Measurements from ENCODE around the gene DSCAML1.

Gene DSCAML1

GRCh38 chr11:117724104-117724503, 72.9 kb downstream of the DSCAML1 start:
- no peak for DNase-seq (ENCODE audit: low read depth)

- DNase-seq (ENCODE audit: low read depth) = no peak
Observed at GRCh38 chr11:117723277-117724024, 73.6 kb downstream of the DSCAML1 start.

DNA sequence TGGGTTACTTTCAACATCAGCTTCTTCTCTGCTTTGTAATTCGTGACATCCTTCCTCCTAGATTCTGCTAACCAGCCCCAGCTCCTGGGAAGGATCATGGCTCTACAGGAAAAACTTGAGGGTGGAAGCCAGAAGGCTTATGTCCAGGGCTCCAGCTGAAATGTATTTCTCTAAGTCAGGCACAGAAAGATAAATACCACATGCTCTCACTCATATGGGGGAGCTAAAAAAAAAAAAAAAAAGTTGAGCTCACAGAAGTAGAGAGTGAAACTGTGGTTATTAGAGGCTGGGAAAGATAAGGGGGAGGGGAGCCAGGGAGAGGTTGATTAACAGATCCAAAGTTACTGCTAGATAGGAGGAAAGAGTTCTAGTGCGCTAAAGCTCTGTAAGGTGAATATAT, 74.9 kb downstream of the DSCAML1 start:
- no peak for DNase-seq (ENCODE audit: low read depth)

DNA sequence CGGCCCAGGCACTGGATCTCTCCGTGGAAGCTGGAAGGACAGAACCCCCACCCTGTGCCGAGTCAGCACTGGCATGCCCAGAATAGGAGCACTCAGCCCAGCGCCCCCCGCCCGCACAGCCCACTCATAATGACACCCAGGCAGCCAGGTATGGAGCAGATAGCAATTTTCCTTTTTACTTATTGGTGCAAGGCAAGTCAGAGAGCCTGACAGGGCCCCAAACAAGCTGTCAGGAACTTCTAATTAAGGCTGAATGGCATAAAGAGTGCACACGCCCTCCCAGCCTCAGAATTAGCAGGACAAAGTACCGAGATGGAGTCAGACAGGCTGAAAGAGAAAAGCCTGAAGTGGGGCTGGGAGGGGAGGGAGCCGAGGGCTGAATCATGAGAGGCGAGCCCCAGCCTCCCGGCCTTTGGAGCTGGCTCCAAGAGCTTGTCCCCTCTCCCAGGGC, 76.9 kb downstream of the DSCAML1 start:
- DNase-seq (ENCODE audit: low read depth) = no peak

DNA sequence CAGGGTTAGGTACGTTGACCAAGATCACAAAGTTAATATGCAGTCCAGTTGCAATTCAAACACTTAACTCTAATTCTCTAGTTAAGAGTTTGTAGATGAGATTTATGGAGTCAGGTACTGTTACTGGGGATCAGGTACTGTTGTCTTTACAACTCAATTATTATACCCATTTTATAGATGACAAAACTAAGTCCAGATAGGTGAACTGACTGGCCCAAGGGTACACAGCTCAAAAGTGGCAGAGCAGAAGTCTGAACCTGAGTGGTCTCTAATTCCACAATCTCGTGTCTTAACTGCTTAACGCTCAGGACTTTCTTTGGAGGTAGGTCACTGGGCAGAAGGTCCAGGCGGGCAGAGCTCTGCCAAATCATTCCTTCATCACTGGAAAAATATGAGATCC, 77.5 kb downstream of the DSCAML1 start:
- DNase-seq (ENCODE audit: low read depth) = no peak

GRCh38 chr11:117717485-117718314, 79.3 kb downstream of the DSCAML1 start:
- DNase-seq (ENCODE audit: low read depth) = no peak

DNA sequence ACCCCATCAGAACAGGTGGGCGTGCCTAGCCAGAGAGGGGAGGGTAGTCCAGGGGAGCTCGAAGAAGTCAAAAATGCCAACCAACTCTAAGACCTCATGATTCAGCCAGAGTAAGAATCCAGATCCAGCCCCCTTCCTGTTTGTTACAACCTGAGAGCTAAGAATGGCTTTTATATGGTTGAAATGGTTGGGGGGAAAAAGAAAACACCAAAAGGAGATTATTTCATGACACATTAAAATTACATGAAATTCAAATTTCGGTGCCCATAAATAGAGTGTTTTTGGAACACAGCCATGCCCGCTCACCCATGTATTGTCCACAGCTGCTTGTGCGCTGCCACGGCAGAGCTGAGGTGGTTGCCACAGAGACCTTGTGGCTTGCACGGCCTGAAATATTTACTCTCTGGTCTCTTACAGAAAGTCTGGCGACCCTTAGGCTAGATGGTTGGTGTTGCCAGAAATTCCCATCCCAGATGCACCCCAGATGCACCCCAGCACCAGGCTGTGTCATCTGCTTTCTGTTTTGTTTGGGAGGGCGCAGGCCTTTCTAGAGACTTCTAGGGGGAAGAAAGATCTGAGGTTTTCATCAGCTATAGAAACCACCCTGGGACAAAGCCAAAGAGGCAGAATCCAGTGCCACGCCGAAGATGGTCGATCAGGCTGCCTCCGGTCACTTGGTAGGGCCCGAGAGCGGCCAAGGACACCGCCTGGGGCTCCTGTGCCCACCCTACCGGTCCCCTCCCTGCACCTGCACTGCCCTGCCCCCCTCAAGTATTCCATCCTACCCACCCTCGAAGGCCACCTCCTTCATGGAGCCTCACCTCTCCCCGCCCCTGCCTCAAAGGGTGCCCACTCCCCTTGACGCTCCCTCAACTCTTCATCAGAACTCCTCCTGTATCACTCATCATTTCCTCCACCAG, 80.2 kb downstream of the DSCAML1 start:
- no peak for DNase-seq (ENCODE audit: low read depth)

- DNase-seq (ENCODE audit: low read depth) = no peak
Observed at GRCh38 chr11:117715801-117716200, 81.2 kb downstream of the DSCAML1 start.

- DNase-seq (ENCODE audit: low read depth) = no peak
Observed at GRCh38 chr11:117713538-117713991, 83.5 kb downstream of the DSCAML1 start.

GRCh38 chr11:117712530-117712929, 84.5 kb downstream of the DSCAML1 start:
- DNase-seq (ENCODE audit: low read depth) = no peak

DNA sequence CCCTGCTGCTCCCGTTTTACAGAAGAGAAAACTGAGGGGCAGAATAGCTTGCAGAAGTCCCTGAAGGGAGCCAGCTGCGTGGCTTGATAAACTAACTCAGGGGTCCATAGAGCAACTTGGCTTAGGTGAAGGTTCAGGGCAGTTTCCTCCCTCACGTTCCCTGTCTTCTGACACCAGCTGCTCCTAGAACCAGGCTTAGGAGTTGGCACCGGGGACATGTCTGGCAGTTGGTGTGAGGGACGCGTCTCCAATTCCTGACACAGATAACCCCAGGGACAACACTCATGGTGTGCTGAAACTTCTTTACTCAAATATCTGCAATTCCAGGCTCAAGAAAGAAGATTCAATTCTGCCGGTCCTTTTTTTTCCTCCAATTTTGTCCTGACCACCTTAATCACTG, 85.7 kb downstream of the DSCAML1 start:
- DNase-seq (ENCODE audit: low read depth) = no peak

- DNase-seq (ENCODE audit: low read depth) = no peak
Observed at GRCh38 chr11:117710211-117710610, 86.8 kb downstream of the DSCAML1 start.

GRCh38 chr11:117706322-117706814, 90.6 kb downstream of the DSCAML1 start:
- no peak for DNase-seq (ENCODE audit: low read depth)

GRCh38 chr11:117705866-117706265, 91.2 kb downstream of the DSCAML1 start:
- DNase-seq (ENCODE audit: low read depth) = no peak

DNA sequence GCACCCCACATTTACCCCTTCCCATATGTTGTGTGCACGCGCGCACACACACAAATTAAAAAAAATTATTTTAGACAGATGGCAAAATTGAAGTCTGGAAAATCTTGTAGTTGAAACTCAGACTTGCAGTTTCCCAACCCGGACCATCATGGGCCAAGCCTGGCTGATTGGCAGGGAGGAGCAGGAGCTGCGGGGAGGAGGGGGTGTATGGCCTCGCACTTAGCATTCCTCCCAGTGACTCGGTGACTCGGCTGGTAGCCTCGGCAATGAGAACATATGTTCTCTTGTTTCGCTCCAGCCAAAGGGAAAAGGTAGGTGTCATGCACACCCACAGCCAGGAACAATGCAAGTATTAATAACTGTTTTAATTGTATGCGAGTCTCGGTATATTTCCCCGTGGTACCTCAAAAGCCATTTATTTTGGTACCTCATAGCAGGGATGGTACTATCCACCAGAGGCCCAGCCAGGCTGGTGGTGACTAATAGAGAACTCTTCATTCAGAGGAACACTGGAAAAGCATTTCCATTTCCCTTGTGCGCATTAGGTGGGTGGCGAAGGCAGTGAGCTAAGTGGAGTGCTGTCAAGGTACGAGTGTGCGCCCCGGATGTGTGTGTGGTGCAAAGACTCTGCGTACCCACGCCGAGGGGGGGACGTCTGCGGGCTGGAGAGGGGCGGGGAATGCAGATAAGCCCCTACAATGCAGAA, 92.5 kb downstream of the DSCAML1 start:
- no peak for DNase-seq (ENCODE audit: low read depth)

DNA sequence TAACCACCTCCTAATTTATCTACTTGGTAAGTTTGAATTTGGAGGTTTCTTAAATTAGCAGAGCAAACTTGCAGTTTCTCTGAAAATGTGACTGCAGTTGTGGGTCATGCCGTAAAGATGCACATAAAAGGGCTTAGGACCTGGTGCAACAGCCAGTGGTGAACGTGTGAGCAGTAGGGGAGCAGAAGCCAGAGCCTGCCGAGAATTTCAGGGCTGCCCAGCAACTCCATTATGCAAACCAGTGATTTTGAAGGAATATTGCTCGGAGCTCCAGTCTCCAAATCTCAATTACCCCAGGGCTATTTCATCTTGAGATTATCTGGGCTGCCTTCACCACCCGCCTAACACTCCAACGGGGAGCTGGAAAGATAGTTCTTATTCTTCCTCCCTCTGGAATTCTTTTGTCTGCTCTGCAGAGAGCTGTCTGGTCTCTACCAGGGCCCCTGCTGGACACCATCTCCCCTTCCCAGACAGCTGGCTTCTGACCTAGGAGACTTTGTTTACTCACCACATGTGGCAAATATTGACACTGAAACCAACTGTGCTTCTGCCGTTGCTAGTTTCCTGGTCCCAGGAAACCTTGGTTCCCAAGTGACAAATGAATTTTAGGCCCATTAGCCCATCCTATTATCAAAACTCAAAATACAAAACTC, 93.9 kb downstream of the DSCAML1 start:
- DNase-seq (ENCODE audit: low read depth) = no peak

GRCh38 chr11:117701781-117702180, 95.2 kb downstream of the DSCAML1 start:
- DNase-seq (ENCODE audit: low read depth) = no peak

DNA sequence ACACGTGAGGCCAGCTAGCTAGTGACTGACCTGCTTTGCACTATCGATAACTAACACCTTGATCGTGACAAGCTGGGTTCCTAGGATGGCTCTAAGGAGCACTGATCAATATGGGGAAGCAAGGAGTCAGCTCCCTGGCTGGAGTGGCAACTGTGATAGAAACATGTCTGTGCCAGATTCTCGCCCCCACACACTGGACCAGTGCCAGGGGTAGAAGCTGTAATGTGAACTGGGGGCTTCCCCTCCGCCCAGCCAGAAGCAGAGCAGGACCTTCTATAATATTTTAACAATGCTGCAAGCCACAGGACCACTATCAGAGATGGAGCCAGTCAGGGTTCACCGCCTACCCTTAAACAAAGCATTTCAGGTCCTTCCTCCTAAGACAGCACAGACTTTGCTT, 96.5 kb downstream of the DSCAML1 start:
- DNase-seq (ENCODE audit: low read depth) = no peak

DNA sequence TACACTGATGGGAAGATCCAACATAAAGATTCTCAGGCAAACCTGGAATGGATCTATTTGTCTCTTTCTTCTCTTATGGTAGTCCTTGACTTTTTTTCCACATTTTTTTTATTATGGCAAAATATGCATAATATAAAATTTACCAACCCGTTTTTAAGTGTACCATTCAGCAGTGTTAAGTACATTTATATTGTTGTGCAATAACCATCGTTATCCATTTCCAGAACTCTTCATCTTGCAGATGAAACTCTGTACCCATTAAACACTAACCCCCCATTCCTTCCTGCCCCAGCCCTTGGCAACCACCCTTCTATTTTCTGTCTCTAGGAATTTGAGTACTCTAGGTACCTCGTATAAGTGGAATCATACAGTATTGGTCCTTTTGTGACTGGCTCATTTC, 99.7 kb downstream of the DSCAML1 start:
- no peak for DNase-seq (ENCODE audit: low read depth)

DNA sequence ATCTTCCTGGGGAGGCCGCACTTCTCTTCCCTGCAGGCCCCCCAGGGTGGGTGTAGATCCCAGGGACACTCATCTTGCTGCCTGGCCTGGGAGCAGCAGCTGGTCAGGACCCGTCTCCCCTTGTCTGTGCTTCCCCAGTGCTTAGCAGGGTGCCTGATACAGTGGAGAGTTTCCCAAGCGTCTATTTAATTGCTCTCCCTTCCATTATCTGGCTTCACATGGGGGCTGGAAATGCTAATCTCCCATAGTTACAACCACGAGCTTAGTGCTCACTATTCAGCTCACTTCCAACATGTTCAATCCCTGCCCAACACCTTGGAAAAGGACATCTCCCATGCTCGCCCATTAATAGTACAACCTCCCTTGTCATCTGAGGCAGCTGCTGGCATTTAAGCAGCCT, 100.5 kb downstream of the DSCAML1 start:
- DNase-seq (ENCODE audit: low read depth) = no peak

GRCh38 chr11:117693344-117693743, 103.7 kb downstream of the DSCAML1 start:
- no peak for DNase-seq (ENCODE audit: low read depth)

Measured in GM04504 (cell line).